DMS114 treated with DMSO at 0.1 percent for 48 hours (cell line): ENCODE results near the gene PTX3.

Experiments
- DNase-seq: peaks from one replicate; lab custom pipeline; 2025; ENCODE audit not compliant: unreplicated experiment; lab: John Stamatoyannopoulos, UW

The PTX3 gene

GRCh38 chr3:157436583-157437291, at the start of gene PTX3:
Gene PTX3 (plus strand): TSS chr3:157436850. CDS start chr3:157436934, 84 bp downstream.
- no peak for DNase-seq

DNA sequence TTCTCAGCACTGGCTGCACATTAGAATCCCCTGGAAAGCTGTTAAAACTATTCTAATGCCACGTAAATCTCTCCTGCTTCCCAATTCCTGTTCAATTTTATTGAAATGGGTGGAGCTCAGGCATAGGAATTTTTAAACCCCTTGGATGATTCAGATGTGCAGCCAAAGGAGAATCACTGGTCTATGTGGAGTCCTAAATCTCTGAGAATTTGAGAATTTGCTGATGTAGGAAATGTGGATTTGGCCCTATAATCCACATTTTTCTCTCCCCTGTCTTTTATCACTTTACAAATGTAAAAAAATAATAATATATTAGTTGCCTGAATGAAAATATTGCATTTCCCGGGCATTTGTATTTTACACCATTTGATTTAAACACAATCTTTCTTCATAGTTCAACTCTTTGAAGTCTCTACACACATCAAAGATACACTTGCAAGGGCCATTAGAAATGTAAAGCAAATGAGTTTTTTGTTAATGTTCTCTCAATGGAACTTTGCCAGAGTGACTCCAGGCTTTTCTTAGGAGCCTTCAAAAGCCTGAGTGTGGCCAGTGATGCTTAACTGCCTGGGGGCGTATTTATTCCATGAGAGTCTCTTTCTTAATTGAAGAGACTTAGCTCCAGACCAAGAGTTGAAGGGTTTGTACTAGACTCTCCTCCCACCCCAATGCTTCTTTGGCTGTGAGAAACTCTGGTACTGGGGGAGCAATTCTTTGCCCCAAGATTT, 48.8 kb upstream of the PTX3 start:
- no peak for DNase-seq

- DNase-seq: no peak
Measured at GRCh38 chr3:157388976-157389375, 47.7 kb upstream of the PTX3 start.

DNA sequence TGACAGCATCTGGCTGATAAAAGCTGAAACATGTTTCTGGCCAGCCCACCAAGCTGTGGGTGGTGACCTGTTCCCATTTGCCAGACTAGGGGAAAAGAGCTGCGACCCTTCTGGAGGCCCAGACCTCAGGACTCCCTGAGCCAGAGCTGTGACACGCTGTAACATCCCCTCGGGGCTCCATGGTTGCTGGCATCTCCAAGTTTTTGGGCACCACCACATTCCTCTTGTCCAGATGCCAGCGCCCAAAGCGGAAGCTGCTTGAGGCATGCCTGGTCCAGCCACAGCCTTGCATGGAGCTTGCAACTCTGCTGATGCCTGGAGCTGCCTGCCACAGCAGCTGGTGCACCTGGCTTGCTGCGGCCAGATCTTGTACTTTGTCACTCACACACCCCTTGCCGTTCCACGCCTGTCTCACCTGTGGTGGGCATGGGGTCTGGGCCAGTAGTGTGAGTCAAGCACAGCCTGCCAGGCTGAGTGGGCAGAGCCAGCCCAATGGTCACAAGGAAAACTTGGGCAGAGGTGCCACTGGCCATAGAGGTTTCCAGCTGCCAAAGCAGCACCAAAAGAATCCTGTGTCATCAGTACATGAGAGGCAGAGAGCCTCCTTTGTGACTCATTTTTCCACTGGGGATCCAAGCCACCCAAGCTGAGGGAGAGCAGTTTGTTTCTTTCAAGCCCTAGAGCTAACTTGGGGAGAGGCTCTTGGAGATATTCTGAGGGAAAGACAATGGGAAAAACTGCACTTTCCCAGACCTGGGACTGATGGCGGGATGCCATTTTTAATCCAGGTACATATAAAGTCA, 45.7 kb upstream of the PTX3 start:
- DNase-seq: no peak

- no peak for DNase-seq
Measured at GRCh38 chr3:157392104-157392503, 44.5 kb upstream of the PTX3 start.

- DNase-seq: no peak
Measured at GRCh38 chr3:157393113-157393512, 43.5 kb upstream of the PTX3 start.

GRCh38 chr3:157394411-157394810, 42.2 kb upstream of the PTX3 start:
- DNase-seq: no peak

GRCh38 chr3:157398598-157398997, 38.1 kb upstream of the PTX3 start:
- no peak for DNase-seq

GRCh38 chr3:157404381-157404780, 32.3 kb upstream of the PTX3 start:
- no peak for DNase-seq

DNA sequence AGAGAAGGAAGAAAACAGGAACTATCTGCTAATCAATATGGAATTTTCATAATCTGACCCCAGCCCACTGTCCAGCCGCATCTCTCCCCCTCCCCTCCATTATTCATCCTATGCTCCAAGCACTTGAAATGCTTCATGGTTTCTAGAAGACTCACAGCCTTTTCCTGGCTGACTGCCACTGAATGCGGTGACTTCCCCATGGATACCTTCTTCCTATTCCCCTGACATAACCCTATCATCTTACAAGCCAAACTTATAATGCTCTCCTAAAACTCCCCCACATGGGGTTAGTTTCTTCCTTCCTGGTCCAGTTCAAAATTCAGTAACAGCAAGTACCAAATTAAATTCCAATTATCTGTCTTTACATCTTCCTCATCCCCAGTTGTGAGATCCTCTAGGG, 31.2 kb upstream of the PTX3 start:
- no peak for DNase-seq

- DNase-seq: no peak
Measured at GRCh38 chr3:157406394-157406793, 30.3 kb upstream of the PTX3 start.

DNA sequence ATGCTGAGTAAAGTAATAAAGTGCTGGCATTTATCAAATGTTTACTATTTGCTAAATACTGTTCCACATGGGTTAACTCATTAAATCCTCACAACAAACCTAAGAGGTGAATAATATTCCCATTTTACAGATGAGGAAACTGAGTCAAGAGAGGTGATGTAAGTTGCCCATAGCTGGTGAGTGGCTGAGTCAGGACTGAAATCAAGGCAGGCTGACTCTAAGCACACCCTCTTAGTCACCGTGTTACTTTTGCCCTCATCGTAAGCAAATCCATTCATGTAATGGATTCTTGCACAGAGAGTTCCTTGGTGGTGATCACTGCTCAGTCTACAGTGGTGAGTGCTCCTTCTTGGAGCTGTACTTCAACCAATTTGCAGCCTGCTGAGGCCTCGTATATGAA, 28.9 kb upstream of the PTX3 start:
- DNase-seq: no peak

DNA sequence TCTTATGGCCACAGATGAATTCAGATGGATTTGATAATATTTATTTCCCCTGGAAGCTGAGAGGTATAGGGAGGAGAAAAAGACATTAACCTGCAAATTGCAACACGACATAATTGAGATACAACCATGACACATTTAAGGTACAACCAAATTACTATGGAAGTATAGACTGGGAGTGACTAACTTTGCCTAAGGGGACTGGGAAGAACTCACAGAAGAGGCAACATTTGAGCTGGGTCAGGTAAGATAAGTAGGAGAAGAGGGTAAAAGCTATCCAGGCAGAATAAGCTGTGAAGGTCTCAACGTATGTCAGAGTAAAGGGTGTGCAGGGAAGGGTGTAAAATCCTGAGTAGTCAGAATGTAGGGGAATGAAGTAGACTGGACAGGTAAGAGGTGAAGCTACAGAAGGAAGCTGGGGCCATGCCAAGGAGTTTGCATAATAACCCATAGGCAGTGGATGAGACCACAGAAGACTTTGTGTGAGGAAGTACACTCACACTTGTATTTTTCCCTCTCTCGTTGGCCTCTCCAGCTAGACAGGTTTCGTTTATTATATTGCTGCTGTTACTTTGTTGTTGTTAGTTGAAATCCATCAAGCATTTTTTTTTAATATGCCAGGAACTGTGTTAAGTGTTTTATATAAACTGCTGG, 28.0 kb upstream of the PTX3 start:
- DNase-seq: no peak

DNA sequence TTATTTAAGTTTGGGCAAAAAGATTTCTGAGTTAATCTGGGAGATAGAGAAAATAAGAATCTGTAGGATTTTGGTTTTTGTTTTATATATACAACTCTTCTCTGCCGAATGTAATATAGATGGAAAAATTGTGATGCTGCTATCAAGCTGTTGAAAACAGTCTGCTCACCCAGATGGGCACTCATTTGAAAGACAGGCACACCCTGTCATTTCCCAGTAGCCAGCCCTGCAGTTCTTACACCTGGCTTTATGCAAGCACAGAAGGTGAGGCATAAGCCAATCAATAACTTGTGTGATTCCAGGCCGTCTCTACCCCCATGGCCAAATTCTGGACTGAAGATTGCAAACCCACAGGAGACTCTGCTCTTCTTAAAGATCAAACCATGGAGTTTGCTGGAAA, 27.1 kb upstream of the PTX3 start:
- no peak for DNase-seq

GRCh38 chr3:157410945-157411344, 25.7 kb upstream of the PTX3 start:
- no peak for DNase-seq

DNA sequence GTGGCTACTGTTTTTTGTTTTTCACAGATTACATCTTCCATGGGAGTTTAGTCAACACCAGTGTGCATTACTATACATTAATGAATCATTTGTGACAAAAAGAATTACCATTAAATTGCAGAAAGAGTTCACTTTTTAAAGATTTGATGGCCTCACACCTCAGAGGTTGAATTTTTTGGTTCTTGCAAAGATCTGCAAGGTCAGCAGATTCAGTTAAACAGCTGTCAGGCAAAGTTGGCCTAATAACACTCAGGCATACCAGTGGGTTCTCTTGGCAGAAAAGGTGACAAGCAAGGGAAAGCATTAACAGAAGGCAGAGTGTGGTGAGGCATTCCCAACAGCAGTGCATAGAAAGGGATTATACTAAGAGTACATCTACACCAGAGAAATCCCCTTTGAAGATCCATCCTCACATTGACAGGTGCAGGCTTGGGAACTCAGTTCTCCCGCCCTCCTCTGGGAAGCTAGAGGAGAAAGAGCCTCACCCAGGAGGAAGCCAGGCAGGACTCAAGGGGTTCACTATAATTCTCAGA, 24.3 kb upstream of the PTX3 start:
- DNase-seq: no peak

GRCh38 chr3:157414861-157415260, 21.8 kb upstream of the PTX3 start:
- DNase-seq: no peak

DNA sequence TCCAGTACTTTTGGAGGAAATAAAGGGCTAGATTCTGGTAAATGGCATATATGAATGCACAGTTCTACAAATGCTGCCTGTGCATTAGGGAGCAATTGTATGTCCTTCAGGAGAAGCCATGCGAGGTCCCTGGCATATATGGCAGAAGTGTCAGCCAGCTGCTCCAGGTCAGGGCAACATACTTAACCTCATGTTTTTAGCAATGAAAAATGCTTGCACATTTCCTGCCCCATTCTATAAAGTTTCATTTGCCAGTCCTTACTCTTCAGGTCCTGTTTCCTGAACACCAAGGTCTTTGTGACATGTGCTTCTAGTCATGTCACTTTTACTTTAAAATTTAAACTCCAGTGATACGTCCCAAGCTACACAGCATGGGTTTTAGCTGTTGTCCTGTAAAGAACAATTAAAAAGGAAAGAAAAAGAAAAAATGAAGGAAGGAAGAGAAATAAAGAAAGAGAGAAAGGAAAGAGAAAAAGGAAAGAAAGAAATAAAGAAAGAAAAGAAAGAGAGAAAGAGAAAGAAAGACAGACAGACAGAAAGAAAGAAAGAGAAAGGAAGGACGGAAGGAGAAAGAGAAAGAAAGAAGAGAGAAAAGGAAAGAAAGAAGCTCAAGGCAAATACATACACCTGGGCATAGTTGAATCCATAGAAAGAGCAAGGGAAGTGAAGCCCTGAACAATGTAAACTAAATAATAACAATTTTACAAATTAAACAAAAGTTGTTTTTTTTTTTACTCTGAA, 20.1 kb upstream of the PTX3 start:
- no peak for DNase-seq

- no peak for DNase-seq
Measured at GRCh38 chr3:157417247-157417646, 19.4 kb upstream of the PTX3 start.

GRCh38 chr3:157418104-157418503, 18.5 kb upstream of the PTX3 start:
- no peak for DNase-seq
